Urinary bladder (tissue), 4 donors: ENCODE results near the gene MDC1. TPM values are rescaled to one million over a fixed set of nuclear protein-coding genes. Genes with fewer than 3 reads are reported as not detected.
A peak's percentile ranks its signal among the peaks of the same experiment; 100 is the strongest.
"Not testable (repeated sequence)": the region's sequence is repeated elsewhere in the genome, so short reads cannot be mapped to it uniquely, and the experiment has no call there.

Source experiments
- DNase-seq: peaks from one replicate; pipeline ENCODE4 v3.0.0-alpha.2; 2015; ENCODE audit errors: extremely low spot score
- H3K27ac ChIP-seq: one replicate; pipeline ENCODE4 v1.5.1; 2013; ENCODE audit warnings: low read depth, mild to moderate bottlenecking, moderate library complexity
- H3K36me3 ChIP-seq: one replicate; pipeline ENCODE4 v1.6.1; 2013; ENCODE audit warnings: mild to moderate bottlenecking, moderate library complexity; ENCODE audit not compliant: insufficient read depth
- H3K4me1 ChIP-seq: one replicate; pipeline ENCODE4 v1.6.1; 2013; ENCODE audit warnings: mild to moderate bottlenecking, moderate library complexity; ENCODE audit not compliant: insufficient read depth
- H3K4me3 ChIP-seq: one replicate; pipeline ENCODE4 v1.5.1; 2013; ENCODE audit warnings: low read depth, low read length
- WGBS: extraction: QIAGEN DNeasy Blood & Tissue Kit; methylation state at CpG from one replicate; pipeline ENCODE4 v1.1.7; 2013; 5-methylcytosine and 5-hydroxymethylcytosine counted together
- polyA plus RNA-seq: library from polyadenylated mRNA; stranded (reverse); fragments of 200-250 nt; gene quantifications from one replicate; pipeline ENCODE4 v1.2.3, GENCODE V29; 2013
- total RNA-seq: library from RNA; depleted of rRNA; stranded (reverse); fragments of >200 nt; gene quantifications from one replicate; pipeline ENCODE4 v1.2.3, GENCODE V29; 2014
- donor health status: healthy with polysubstance abuse.
- donor health status: healthy.

Gene MDC1, protein sequence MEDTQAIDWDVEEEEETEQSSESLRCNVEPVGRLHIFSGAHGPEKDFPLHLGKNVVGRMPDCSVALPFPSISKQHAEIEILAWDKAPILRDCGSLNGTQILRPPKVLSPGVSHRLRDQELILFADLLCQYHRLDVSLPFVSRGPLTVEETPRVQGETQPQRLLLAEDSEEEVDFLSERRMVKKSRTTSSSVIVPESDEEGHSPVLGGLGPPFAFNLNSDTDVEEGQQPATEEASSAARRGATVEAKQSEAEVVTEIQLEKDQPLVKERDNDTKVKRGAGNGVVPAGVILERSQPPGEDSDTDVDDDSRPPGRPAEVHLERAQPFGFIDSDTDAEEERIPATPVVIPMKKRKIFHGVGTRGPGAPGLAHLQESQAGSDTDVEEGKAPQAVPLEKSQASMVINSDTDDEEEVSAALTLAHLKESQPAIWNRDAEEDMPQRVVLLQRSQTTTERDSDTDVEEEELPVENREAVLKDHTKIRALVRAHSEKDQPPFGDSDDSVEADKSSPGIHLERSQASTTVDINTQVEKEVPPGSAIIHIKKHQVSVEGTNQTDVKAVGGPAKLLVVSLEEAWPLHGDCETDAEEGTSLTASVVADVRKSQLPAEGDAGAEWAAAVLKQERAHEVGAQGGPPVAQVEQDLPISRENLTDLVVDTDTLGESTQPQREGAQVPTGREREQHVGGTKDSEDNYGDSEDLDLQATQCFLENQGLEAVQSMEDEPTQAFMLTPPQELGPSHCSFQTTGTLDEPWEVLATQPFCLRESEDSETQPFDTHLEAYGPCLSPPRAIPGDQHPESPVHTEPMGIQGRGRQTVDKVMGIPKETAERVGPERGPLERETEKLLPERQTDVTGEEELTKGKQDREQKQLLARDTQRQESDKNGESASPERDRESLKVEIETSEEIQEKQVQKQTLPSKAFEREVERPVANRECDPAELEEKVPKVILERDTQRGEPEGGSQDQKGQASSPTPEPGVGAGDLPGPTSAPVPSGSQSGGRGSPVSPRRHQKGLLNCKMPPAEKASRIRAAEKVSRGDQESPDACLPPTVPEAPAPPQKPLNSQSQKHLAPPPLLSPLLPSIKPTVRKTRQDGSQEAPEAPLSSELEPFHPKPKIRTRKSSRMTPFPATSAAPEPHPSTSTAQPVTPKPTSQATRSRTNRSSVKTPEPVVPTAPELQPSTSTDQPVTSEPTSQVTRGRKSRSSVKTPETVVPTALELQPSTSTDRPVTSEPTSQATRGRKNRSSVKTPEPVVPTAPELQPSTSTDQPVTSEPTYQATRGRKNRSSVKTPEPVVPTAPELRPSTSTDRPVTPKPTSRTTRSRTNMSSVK (N-terminal part only)
- total RNA-seq, result 9.8 TPM
- 18.3 TPM for polyA plus RNA-seq

DNA sequence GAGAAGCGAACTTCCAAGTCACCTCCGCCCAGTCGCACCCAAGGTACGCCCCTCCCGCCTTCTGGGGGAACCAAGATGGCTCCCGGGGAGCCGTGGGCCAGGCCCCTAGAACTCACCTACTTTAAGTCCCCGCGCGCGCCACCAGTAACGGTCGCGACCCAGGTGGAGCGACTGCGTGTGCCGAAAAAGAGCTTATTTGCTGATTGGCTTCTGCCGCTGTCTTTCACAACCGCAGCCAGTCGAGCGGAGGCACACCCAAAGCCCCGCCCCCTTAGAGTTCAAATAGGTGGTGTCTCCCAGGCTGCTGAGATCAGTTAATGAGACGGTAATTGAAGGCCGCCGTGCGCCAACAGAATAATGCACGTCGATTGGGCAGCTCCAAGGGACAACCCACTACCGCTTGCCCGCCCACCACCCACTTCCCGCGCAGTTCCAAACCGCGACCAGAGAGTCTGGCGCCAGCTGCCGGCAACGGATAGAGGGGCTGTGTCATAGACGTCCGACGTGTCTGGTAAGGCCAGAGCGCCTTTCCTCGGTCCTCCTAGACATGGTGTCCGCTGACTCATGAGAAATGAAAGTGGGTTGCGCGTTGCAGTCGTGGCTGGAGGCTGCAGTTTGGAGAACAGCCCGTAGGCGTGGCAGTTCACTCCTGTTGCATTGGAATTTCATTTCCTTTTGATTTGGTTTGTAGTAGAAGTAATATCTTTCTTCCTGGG lies at the start of gene MDC1:
MDC1 (minus strand) TSS at position 153 of the 716 bp plus-strand sequence. CDS start 2,106 bp downstream, outside the sequence.
- no peaks in the 10 kb centered on the region for H3K36me3 ChIP-seq
- under 1% methylated on average over 48 of the region's 48 CpGs for WGBS
- peak; percentile 98 for DNase-seq
- H3K4me3 ChIP-seq, result peak within 1 kb of the TSS; percentile 43
- H3K27ac ChIP-seq, result peak within 1 kb of the TSS; percentile 83
- H3K4me1 ChIP-seq, result no peaks in the 10 kb centered on the region

DNA sequence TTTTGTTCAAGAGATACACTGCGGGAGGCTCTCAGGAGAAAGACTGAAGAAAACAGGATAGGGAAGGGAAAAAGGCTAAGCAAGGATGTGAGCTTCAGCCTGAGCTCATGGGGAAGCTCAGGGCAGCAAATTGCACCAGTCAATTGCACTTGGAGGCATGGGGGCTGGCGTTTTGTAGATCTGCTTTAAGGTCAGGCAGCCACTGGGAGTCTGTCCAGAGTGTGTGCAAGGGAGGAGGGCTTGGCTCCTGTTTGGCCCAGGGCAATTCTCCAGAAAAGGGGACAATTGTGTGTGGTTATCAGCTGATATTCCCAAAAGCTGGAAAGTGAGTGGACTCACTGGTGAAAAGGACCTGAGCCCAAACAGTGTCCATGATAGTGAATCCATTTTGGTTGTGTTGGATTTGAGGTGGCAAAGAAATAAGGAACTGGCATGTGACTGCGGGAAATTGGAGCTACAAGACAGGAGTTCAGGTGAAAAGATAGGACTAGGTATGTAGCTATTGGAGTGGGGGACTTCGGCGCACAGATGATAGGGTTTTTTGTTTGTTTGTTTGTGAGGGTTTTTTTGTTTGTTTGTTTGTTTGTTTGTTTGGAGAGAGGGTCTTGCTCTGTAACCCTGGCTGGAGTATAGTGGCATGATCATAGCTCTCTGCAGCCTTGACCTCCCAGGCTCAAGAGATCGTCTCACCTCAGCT lies 49.5 kb upstream of the MDC1 start:
- Histone ChIP-seq H3K4me1 (peaks cover 2% of the 10 kb centered on the region), H3K4me3 (no peak overlapping the region), H3K27ac (no peak overlapping the region), H3K36me3 (no peaks in the 10 kb centered on the region)
- no peak for DNase-seq
- 85% methylated on average over 6 of the region's 6 CpGs for WGBS

DNA sequence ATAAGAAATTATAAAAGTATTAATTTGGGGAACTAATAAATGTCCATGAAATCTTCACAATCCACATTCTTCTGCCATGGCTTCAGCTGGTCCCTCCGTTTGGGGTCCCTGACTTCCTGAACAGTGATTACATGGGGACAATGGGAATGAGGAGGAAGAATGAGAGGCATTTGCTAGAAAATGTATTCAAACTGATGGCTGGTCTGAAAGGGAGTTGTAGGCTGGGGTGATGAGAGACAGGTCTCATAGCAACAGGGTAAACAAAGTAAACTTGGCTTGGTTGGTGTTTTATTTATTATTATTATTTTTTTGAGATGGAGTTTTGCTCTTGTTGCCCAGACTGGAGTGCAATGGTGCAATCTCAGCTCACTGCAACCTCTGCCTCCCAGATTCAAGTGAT lies 48.4 kb upstream of the MDC1 start:
- not testable (repeated sequence) for H3K27ac ChIP-seq, H3K4me3 ChIP-seq, H3K36me3 ChIP-seq, DNase-seq, H3K4me1 ChIP-seq
- 65% methylated on average over 1 of the region's 1 CpG for WGBS

DNA sequence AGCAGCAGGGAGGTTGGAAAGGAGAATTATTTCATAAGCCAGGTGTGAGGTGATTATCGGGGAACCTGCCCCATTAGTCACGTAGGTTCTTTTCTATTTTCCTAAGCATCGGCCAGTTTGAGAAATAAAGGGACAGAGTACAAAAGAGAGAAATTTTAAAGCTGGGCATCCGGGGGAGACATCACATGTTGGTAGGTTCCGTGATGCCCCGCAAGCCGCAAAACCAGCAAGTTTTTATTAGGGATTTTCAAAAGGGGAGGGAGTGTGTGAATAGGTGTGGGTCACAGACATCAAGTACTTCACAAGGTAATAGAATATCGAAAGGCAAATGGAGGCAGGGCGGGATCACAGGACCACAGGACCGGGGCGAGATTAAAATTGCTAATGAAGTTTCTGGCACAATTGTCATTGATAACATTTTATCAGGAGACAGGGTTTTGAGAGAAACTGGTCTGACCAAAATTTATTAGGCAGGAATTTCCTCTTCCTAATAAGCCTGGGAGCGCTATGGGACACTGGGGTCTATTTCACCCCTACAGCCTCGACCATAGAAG lies 47.5 kb upstream of the MDC1 start:
- 70% methylated on average over 13 of the region's 13 CpGs for WGBS
- H3K4me3 ChIP-seq, H3K27ac ChIP-seq, DNase-seq, H3K36me3 ChIP-seq, H3K4me1 ChIP-seq: not testable (repeated sequence)

DNA sequence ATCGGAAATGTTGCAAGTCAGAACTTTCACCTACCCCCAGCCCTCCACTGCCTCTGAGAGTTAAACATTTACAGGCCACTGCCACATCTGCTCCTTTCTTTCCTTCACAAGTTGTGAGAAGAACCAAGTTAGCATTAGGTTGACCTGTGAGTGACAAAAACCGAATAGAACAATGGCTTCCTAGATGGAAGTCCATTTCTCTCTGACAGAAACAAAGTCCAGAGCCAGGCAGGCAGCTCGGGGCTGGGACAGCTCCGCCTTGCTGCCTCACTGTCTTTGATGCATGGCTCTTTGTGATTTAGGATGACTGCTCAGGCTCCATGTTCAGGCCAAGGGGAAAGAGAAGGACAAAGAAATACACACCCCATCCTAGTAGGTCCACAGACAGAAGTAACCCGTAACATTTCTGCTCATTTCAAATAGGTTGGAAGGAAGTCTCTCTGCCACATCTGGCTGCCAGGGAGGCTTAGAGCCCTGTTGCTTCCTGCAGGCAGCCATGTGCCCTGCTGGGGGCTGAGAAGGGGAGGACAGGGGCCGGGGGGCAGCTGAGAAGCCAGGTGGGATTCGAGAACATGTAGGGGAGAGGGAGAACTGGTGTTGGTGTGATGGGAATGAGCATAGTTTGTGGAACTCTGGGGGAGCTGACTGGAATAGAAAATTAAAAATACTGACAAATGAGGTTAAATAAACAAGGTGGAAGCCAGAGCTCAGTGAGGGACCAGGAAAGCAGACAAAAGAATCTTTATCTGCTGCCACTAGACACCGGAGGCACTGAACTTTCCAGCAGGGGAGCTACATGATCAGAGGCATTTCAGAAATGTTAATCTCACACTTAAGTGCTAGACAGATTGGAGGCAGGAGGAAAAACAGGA lies 46.8 kb upstream of the MDC1 start:
- Histone ChIP-seq H3K4me1 (no peaks in the 10 kb centered on the region), H3K36me3 (no peaks in the 10 kb centered on the region), H3K27ac (no peak overlapping the region), H3K4me3 (no peak overlapping the region)
- no peak for DNase-seq
- 44% methylated on average over 8 of the region's 8 CpGs for WGBS

DNA sequence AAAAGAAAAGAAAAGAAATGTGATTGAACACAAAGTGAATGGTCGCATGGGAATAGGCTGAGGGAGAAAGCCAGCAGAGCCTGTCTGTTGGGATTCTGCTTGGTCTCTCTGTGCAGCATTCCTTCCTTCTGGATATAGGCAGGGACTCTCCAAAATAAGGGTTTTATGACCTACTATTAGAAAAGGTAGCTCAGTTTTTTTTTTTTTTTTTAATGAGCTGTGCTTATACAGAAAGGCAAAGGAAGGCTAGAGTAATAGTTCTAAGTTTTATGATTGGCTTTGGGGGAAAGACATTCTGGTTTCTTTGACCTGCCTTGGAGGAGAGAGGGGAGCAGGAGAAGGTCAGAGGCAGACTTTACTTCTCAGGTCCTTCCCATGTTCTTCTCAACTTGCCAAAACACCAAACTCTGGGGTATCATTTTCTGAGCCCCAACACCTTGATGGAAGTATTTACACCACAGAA lies 46.1 kb upstream of the MDC1 start:
- 93% methylated on average over 1 of the region's 1 CpG for WGBS
- Histone ChIP-seq H3K36me3 (no peaks in the 10 kb centered on the region), H3K4me3 (no peak overlapping the region), H3K4me1 (no peaks in the 10 kb centered on the region), H3K27ac (no peak overlapping the region)
- no peak for DNase-seq

DNA sequence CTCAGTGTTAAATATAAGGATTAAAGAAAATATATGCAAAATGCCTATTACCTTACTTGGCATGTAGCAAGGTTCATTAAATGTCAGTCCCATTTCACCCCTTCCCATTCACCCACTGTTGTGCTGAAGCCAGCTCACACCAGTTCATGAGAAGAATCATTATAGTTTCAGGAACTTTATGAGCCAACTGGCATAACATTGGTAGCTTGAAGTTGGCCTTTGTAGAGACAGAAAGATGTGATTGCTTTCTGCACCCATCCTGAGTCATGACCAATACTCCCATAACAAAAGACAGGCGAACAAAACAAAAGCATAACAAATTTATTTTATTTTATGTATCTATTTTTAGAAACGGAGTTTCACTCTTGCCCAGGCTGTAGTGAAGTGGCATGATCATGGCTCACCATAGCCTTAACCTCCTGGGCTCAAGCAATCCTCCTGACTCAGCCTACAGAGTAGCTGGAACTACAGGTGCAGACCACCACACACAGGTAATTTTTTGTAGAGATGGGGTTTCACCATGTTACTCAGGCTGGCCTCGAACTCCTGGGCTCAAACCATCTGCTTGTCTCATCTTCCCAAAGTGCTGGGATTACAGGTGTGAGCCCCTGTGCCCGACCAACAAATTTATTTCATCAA lies 44.8 kb upstream of the MDC1 start:
- Histone ChIP-seq H3K4me3 (no peak overlapping the region), H3K4me1 (no peaks in the 10 kb centered on the region), H3K36me3 (no peaks in the 10 kb centered on the region), H3K27ac (no peak overlapping the region)
- DNase-seq, result no peak
- 94% methylated on average over 4 of the region's 4 CpGs for WGBS

DNA sequence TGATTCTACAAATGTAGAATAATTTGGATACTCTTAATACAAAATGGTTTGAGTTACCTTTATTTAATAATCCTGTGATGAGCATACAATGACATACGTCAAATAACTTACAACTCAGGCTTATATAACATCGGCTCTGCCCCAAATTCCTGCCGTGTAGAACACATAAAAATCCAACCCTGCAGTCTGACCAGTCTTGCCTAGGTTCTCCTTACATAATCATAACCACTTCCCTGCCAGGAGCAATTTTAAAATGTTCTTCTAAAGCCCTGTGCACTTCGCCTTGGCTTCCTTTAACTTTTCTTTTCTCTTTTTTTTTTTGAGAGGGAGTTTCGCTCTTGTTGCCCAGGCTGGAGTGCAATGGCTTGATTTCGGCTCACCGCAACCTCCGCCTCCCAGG lies 43.5 kb upstream of the MDC1 start:
- H3K27ac ChIP-seq, result no peak overlapping the region

DNA sequence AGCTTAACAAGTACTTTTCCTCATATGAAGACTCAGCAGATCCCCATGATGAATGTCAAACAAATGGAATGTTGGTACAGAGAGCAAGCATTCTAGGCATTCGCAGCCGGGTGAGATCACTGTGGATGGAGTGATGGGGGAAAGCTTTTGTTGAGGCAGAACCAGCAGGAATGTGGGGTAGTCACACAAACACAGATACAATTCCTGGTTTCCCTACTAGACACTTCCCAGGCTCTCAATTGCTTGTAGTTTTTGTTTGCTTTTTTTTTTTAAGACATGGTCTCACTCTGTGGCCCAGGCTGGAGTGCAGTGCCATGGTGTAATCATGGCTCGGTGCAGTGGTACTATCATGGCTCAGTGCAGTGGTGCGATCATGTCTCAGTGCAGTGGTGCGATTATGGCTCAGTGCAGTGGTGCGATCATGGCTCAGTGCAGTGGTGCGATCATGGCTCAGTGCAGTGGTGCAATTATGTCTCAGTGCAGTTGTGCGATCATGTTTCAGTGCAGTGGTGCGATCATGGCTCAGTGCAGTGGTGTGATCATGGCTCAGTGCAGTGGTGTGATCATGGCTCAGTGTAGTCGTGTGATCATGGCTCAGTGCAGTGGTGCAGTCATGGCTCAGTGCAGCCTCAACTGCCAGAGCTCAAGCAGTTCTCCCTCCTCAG lies 42.6 kb upstream of the MDC1 start:
- DNase-seq, result no peak
- Histone ChIP-seq H3K4me1 (no peaks in the 10 kb centered on the region), H3K27ac (no peak overlapping the region), H3K4me3 (no peak overlapping the region), H3K36me3 (no peaks in the 10 kb centered on the region)
- 86% methylated on average over 10 of the region's 10 CpGs for WGBS

More for the DNA sequence above, 43.5 kb upstream of the MDC1 start:
- WGBS, result 77% methylated on average over 8 of the region's 8 CpGs
- Histone ChIP-seq H3K4me3 (no peak overlapping the region), H3K36me3 (no peaks in the 10 kb centered on the region), H3K4me1 (no peaks in the 10 kb centered on the region)
- no peak for DNase-seq

DNA sequence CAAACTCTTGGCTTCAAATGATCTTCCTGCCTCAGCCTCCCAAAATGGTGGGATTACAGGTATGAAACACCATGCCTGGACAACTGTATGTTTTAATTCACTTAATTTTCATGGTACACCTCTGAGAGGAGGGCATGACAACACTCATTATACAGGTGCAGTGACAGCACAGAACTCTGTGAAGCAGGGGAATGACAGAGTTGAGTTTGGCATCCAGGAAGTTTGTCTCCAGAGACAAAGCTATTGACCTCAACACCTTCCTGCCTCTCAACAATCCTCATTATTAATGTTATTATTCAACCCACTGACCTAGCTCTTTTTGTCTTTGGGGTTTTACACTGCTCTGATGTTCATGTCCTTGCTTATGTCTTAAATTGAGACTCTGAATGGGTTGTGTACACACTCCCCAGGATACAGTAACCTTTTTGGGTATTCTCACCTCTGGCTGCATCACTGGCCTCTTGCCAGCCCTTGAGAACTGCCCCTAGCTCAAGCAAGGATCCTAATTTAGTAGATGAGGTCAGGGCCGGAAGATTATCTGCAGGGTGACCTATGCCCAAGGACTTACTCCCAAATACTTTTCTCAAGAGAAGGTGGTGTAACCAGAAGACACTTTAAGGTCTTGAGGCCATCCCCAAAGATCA lies 40.3 kb upstream of the MDC1 start:
- Histone ChIP-seq H3K36me3 (no peaks in the 10 kb centered on the region), H3K27ac (no peak overlapping the region), H3K4me1 (no peaks in the 10 kb centered on the region), H3K4me3 (no peak overlapping the region)
- no peak for DNase-seq
- 87% methylated on average over 1 of the region's 1 CpG for WGBS
